H1 (cell line): ENCODE data around the gene GDPD5. TPM values are rescaled to one million over a fixed set of nuclear protein-coding genes. Genes with fewer than 3 reads are reported as not detected.

Experiments used
- CTCF ChIA-PET: fragments of 300-600 bp; sonication (Branson Sonifier 250); formaldehyde crosslinking; loops from one replicate; lab custom pipeline; 2021; ENCODE audit not compliant: partially characterized antibody; lab: Charles Lee
- POLR2A ChIA-PET: fragments of 300-600 bp; sonication (Branson Sonifier 250); formaldehyde crosslinking; loops from one replicate; lab custom pipeline; 2021; ENCODE audit warnings: inconsistent platforms; ENCODE audit not compliant: partially characterized antibody; lab: Charles Lee
- DNase-seq, 2 experiments: peaks; one replicate each; pipeline versions ENCODE4 v3.0.0 to v3.0.0-alpha.2; 2010 to 2022; ENCODE audit warnings: low spot score in 2 of 2, low read depth in 1 of 2, mixed read lengths in 1 of 2
- FAIRE-seq: peaks from 2 replicates; lab custom pipeline; 2011; peaks lifted over from hg19 to GRCh38; lab: Jason Lieb, UNC
- H2AFZ ChIP-seq: 2 replicates; pipeline ENCODE4 v1.8.1; 2012; ENCODE audit warnings: low read length, inconsistent platforms
- H2AK5ac ChIP-seq: 2 replicates; pipeline ENCODE4 v1.6.1; 2013; ENCODE audit warnings: low read depth, low read length
- H2BK120ac ChIP-seq: replicated peaks from 2 replicates; pipeline ENCODE3; 2013; ENCODE audit warnings: low read depth, low read length, inconsistent platforms
- H2BK12ac ChIP-seq: 2 replicates; pipeline ENCODE4 v1.6.1; 2013; ENCODE audit warnings: low read depth, low read length
- H2BK15ac ChIP-seq: 2 replicates; pipeline ENCODE4 v1.6.1; 2013; ENCODE audit warnings: low read length
- H2BK20ac ChIP-seq: 2 replicates; pipeline ENCODE4 v1.6.1; 2013; ENCODE audit warnings: low read length
- H2BK5ac ChIP-seq: 2 replicates; pipeline ENCODE4 v1.6.1; 2013; ENCODE audit warnings: low read depth, low read length
- H3K14ac ChIP-seq: 2 replicates; pipeline ENCODE4 v1.6.1; 2013; ENCODE audit warnings: inconsistent platforms; ENCODE audit not compliant: insufficient read length
- H3K18ac ChIP-seq: 2 replicates; pipeline ENCODE4 v1.6.1; 2013; ENCODE audit warnings: low read length; ENCODE audit errors: extremely low read depth
- H3K23ac ChIP-seq: 2 replicates; pipeline ENCODE4 v1.6.1; 2013; ENCODE audit warnings: inconsistent platforms; ENCODE audit not compliant: insufficient read length
- H3K23me2 ChIP-seq: 2 replicates; pipeline ENCODE4 v1.6.1; 2013; ENCODE audit warnings: low read depth, low read length
- H3K27ac ChIP-seq: 2 replicates; pipeline ENCODE4 v1.6.1; 2011; ENCODE audit warnings: low read depth, low read length, inconsistent platforms
- H3K27me3 ChIP-seq, 4 experiments: replicated peaks in 1 of 4; 1 replicate in 1 of 4; 2 replicates in 3 of 4; pipeline versions ENCODE4 v1.6.1 to v1.8.1; 2011 to 2013; ENCODE audit warnings: low read length in 3 of 4, mild to moderate bottlenecking in 3 of 4, inconsistent platforms in 2 of 4, mixed read lengths in 2 of 4, moderate library complexity in 1 of 4; ENCODE audit not compliant: control insufficient read depth in 3 of 4, insufficient read depth in 3 of 4; ENCODE audit errors: extremely low read depth in 1 of 4
- H3K36me3 ChIP-seq, 4 experiments: 2 replicates each; pipeline versions ENCODE4 v1.6.1 to v1.8.1; 2011 to 2013; ENCODE audit warnings: mild to moderate bottlenecking in 4 of 4, low read length in 3 of 4, moderate library complexity in 2 of 4, control low read depth in 1 of 4, inconsistent platforms in 1 of 4; ENCODE audit not compliant: insufficient read depth in 4 of 4, control insufficient read depth in 2 of 4
- H3K4ac ChIP-seq: replicated peaks from 2 replicates; pipeline ENCODE3; 2013; ENCODE audit warnings: low read length, low read depth, mixed read lengths, inconsistent platforms; ENCODE audit not compliant: insufficient read length
- H3K4me1 ChIP-seq, 4 experiments: replicated peaks in 1 of 4; 1 replicate in 1 of 4; 2 replicates in 3 of 4; pipeline versions ENCODE4 v1.6.1 to v1.8.1; 2011 to 2013; ENCODE audit warnings: low read length in 3 of 4, inconsistent platforms in 2 of 4, mixed read lengths in 1 of 4; ENCODE audit not compliant: insufficient read depth in 4 of 4, control insufficient read depth in 3 of 4
- H3K4me2 ChIP-seq, 2 experiments: 2 replicates each; pipeline versions ENCODE4 v1.6.1 to v1.8.1; 2011 to 2013; ENCODE audit warnings: low read depth in 2 of 2, low read length in 2 of 2, control low read depth in 1 of 2, inconsistent platforms in 1 of 2, mild to moderate bottlenecking in 1 of 2; ENCODE audit not compliant: insufficient read depth in 1 of 2
- H3K4me3 ChIP-seq, 4 experiments: fragments of 200-600, 300-600 bp in 1 of 4; sonication (generic), shearing (Covaris generic), sonication (Bioruptor Twin) in 1 of 4; 2 replicates each; pipeline versions ENCODE4 v1.5.1 to v1.8.1; 2011 to 2016; ENCODE audit warnings: low read length in 4 of 4, low read depth in 3 of 4, control low read depth in 2 of 4, inconsistent platforms in 2 of 4, mild to moderate bottlenecking in 2 of 4, mixed read lengths in 1 of 4, moderate library complexity in 1 of 4; ENCODE audit not compliant: insufficient read depth in 2 of 4; ENCODE audit errors: extremely low read depth in 1 of 4
- H3K56ac ChIP-seq: replicated peaks from 2 replicates; pipeline ENCODE3; 2013; ENCODE audit warnings: low read depth, mild to moderate bottlenecking, mixed read lengths, low read length, inconsistent platforms; ENCODE audit not compliant: insufficient read length
- H3K79me1 ChIP-seq: 2 replicates; pipeline ENCODE4 v1.6.1; 2013; ENCODE audit warnings: low read depth, low read length, control low read depth
- H3K79me2 ChIP-seq, 2 experiments: 2 replicates each; pipeline versions ENCODE4 v1.6.1 to v1.8.1; 2012 to 2013; ENCODE audit warnings: low read length in 2 of 2, mild to moderate bottlenecking in 2 of 2, inconsistent platforms in 1 of 2; ENCODE audit not compliant: insufficient read depth in 2 of 2, control insufficient read depth in 1 of 2
- H3K9ac ChIP-seq, 4 experiments: replicated peaks in 1 of 4; 1 replicate in 1 of 4; 2 replicates in 3 of 4; pipeline versions ENCODE4 v1.6.1 to v1.8.1; 2011 to 2013; ENCODE audit warnings: low read depth in 3 of 4, low read length in 3 of 4, control low read depth in 2 of 4, mild to moderate bottlenecking in 2 of 4, moderate library complexity in 2 of 4, inconsistent platforms in 1 of 4; ENCODE audit errors: extremely low read depth in 1 of 4
- H3K9me3 ChIP-seq, 2 experiments: 2 replicates each; pipeline versions ENCODE4 v1.6.1 to v1.8.1; 2012 to 2013; ENCODE audit warnings: mild to moderate bottlenecking in 2 of 2, moderate library complexity in 2 of 2, control low read depth in 1 of 2, inconsistent platforms in 1 of 2, low read depth in 1 of 2, low read length in 1 of 2, mixed read lengths in 1 of 2; ENCODE audit not compliant: insufficient read depth in 2 of 2
- H4K20me1 ChIP-seq, 2 experiments: replicated peaks in 1 of 2; 2 replicates each; pipeline versions ENCODE3 to v1.8.1; 2011 to 2013; ENCODE audit warnings: inconsistent platforms in 2 of 2, low read length in 2 of 2, mild to moderate bottlenecking in 1 of 2; ENCODE audit not compliant: insufficient read depth in 2 of 2, control insufficient read depth in 1 of 2
- H4K5ac ChIP-seq: 2 replicates; pipeline ENCODE4 v1.6.1; 2013; ENCODE audit warnings: low read length, low read depth, mixed read lengths, inconsistent platforms; ENCODE audit not compliant: insufficient read length
- H4K8ac ChIP-seq: 2 replicates; pipeline ENCODE4 v1.8.0; 2013; ENCODE audit warnings: mild to moderate bottlenecking, moderate library complexity, low read length, inconsistent platforms; ENCODE audit not compliant: insufficient read depth; ENCODE audit errors: extremely low read depth
- H4K91ac ChIP-seq: replicated peaks from 2 replicates; pipeline ENCODE3; 2013; ENCODE audit warnings: low read length, mixed read lengths, inconsistent platforms; ENCODE audit not compliant: insufficient read length
- CBX8 ChIP-seq: fragments of 300-800, 300-1000 bp; sonication (generic); IDR thresholded peaks from 2 replicates; pipeline ENCODE4 v1.7.1; 2016; ENCODE audit warnings: low read depth, low read length, borderline replicate concordance
- CHD1 ChIP-seq: IDR thresholded peaks from 2 replicates; pipeline ENCODE4 v1.6.1; 2012; ENCODE audit warnings: low read depth, low read length, improper control_type of control experiment
- CHD2 ChIP-seq: IDR thresholded peaks from 2 replicates; pipeline ENCODE4 v1.6.1; 2012; ENCODE audit warnings: low read length, improper control_type of control experiment
- EGR1 ChIP-seq: IDR thresholded peaks from 2 replicates; pipeline ENCODE4 v1.6.1; 2011; ENCODE audit warnings: low read depth, low read length, borderline replicate concordance
- KDM1A ChIP-seq: fragments of 200-600, 300-600 bp; sonication (generic); IDR thresholded peaks from 2 replicates; pipeline ENCODE4 v1.7.1; 2016; ENCODE audit warnings: mild to moderate bottlenecking, low read length, borderline replicate concordance
- KDM5A ChIP-seq: fragments of 200-600 bp; IDR thresholded peaks from 2 replicates; pipeline ENCODE4 v1.7.1; 2012; ENCODE audit warnings: mild to moderate bottlenecking, low read length, inconsistent platforms, mixed read lengths
- NRF1 ChIP-seq: IDR thresholded peaks from 2 replicates; pipeline ENCODE4 v1.6.1; 2011; ENCODE audit warnings: mild to moderate bottlenecking, low read depth, low read length, improper control_type of control experiment
- TAF7 ChIP-seq: optimal IDR thresholded peaks from 2 replicates; pipeline ENCODE3; 2011; ENCODE audit warnings: low read depth, mild to moderate bottlenecking, inconsistent platforms, low read length, moderate library complexity, borderline replicate concordance
- WGBS, 2 experiments: shearing (Covaris generic) in 1 of 2; methylation state at CpG; one replicate each; pipeline versions ENCODE4 v1.1.6 to v1.1.7; 2013 to 2015; ENCODE audit warnings: low lambda C conversion rate in 2 of 2, mixed read lengths in 2 of 2, inconsistent platforms in 1 of 2, low coverage in 1 of 2, missing lambda C conversion rate in 1 of 2; ENCODE audit not compliant: insufficient replicate concordance in 2 of 2, insufficient coverage in 1 of 2, insufficient read length in 1 of 2; ENCODE audit errors: extremely low coverage in 1 of 2, missing lambda C conversion rate in 1 of 2; 5-methylcytosine and 5-hydroxymethylcytosine counted together
- polyA plus RNA-seq, 7 experiments: library from polyadenylated mRNA; depleted of rRNA in 3 of 7; stranded (reverse) in 5 of 7; unstranded in 2 of 7; fragments of >200 nt in 5 of 7; fragments of 200-250 nt in 2 of 7; gene quantifications; 1 replicate in 5 of 7; 2 replicates in 1 of 7; 4 replicates in 1 of 7; pipeline versions ENCODE4 v1.2.1 to v1.2.3, GENCODE V29; 2011 to 2013; ENCODE audit warnings: missing spikeins in 2 of 7, mixed read lengths in 2 of 7
- total RNA-seq: library from RNA; stranded (reverse); fragmentation: NEBNext Ultra II Directional; extraction: Animal tissue kit (Norgen Biotek cat#: 25700); gene quantifications from 2 replicates; pipeline ENCODE4 v1.2.1, GENCODE V29; 2021
- TF ChIP-seq, protein P1 (sequence below): IDR thresholded peaks from 2 replicates; pipeline ENCODE4 v1.6.1; 2012; ENCODE audit warnings: low read length, inconsistent platforms

GDPD5 gene
- total and polyA plus RNA-seq, 2 of the 8 experiments (the other 6 are each of a cell fraction or from before 2014, with no cell fraction given), result 7.8 to 8.6 TPM

DNA sequence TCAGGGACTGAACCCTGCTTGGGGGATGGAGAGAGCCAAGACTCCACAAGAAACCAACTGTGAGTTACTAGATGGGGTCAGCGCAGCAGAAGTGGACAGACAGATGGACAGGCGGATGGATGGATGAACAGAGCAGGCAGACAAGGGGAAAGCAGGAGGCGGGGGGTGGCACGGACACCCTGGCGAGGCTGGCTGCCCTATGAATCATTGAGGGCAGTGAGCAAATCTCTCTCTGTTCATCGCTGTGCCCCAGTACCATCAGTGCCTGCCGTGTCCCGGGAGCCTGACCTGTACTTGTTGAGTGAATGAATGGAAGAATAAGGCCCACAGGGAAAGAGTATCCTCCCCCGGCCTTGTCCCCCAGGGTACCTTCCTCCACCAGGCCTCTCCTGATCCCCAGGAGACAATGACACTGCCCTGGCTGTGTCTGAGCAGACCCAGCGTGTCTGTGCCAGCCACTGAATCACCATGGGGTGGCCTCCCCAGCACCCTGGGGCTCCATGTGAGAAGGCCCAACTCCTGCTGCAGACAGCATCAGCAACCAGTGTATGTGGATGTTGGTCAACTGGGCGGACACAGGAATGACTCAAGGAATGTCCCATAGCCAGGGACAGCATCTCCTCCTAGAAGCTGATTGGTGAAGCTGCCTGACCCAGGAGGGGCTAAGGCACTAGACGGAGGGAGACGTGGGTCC lies 87.6 kb downstream of the GDPD5 start:
- Histone ChIP-seq H3K9me3 (no peaks in the 10 kb centered on the region), H2BK5ac (no peak overlapping the region), H3K4me1 (peaks cover 0 to 21% (median 6%) of the 10 kb centered on the region in 4 experiments; a peak in 5 of 7 replicates), H2AK5ac (no peak overlapping the region), H3K18ac (no peak overlapping the region), H2BK15ac (no peak overlapping the region; the same call in 1 of the 2 replicates), H3K14ac (no peak overlapping the region), H3K4me3 (no peak overlapping the region), H3K79me1 (no peaks in the 10 kb centered on the region), H3K36me3 (no peaks in the 10 kb centered on the region), H4K5ac (no peak overlapping the region), H3K23me2 (peaks cover 1% of the 10 kb centered on the region; the same call in 1 of the 2 replicates), H3K9ac (no peak overlapping the region), H2BK120ac (no peak overlapping the region), H3K79me2 (no peaks in the 10 kb centered on the region), H2BK20ac (no peak overlapping the region), H3K4me2 (no peak overlapping the region), H4K91ac (no peak overlapping the region), H4K20me1 (peaks cover 2 to 4% of the 10 kb centered on the region in 2 experiments), H2BK12ac (no peak overlapping the region), H3K56ac (no peak overlapping the region), H3K23ac (no peak overlapping the region), H3K27me3 (peaks cover 0 to 9% (median 4%) of the 10 kb centered on the region in 4 experiments; a peak in 4 of 7 replicates), H3K27ac (no peak overlapping the region), H2AFZ (no peak overlapping the region), H4K8ac (no peak overlapping the region), H3K4ac (no peak overlapping the region)
- 88% methylated on average over 13 of the region's 13 CpGs; no CpG with 5 or more reads in 1 of the 2 experiments for WGBS, 2 experiments
- TF ChIP-seq CHD2 (no peak), CBX8 (no peak), TAF7 (no peak), NRF1 (no peak), CHD1 (no peak), KDM1A (no peak), KDM5A (no peak), EGR1 (no peak)
- TF ChIP-seq, protein P1, sequence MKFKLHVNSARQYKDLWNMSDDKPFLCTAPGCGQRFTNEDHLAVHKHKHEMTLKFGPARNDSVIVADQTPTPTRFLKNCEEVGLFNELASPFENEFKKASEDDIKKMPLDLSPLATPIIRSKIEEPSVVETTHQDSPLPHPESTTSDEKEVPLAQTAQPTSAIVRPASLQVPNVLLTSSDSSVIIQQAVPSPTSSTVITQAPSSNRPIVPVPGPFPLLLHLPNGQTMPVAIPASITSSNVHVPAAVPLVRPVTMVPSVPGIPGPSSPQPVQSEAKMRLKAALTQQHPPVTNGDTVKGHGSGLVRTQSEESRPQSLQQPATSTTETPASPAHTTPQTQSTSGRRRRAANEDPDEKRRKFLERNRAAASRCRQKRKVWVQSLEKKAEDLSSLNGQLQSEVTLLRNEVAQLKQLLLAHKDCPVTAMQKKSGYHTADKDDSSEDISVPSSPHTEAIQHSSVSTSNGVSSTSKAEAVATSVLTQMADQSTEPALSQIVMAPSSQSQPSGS, result no peak
- FAIRE-seq (no peak), DNase-seq (no peak)
- POLR2A ChIA-PET, result interaction anchor here (3.4 to 4.5 kb wide), 2 partner anchors 8 to 38 kb away, joined by 13 to 20 read pairs; no protein-coding TSS in a partner anchor
- CTCF ChIA-PET, result interaction anchor here (0.8 to 13.1 kb wide), 8 partner anchors 5 to 158 kb away, joined by 3 to 318 read pairs (median 6); partner anchors contain the start of gene GDPD5
